ENCODE measurements around the gene POLR3B.
"Not testable (repeated sequence)": the region's sequence is repeated elsewhere in the genome, so short reads cannot be mapped to it uniquely, and the experiment has no call there.

The POLR3B gene

DNA sequence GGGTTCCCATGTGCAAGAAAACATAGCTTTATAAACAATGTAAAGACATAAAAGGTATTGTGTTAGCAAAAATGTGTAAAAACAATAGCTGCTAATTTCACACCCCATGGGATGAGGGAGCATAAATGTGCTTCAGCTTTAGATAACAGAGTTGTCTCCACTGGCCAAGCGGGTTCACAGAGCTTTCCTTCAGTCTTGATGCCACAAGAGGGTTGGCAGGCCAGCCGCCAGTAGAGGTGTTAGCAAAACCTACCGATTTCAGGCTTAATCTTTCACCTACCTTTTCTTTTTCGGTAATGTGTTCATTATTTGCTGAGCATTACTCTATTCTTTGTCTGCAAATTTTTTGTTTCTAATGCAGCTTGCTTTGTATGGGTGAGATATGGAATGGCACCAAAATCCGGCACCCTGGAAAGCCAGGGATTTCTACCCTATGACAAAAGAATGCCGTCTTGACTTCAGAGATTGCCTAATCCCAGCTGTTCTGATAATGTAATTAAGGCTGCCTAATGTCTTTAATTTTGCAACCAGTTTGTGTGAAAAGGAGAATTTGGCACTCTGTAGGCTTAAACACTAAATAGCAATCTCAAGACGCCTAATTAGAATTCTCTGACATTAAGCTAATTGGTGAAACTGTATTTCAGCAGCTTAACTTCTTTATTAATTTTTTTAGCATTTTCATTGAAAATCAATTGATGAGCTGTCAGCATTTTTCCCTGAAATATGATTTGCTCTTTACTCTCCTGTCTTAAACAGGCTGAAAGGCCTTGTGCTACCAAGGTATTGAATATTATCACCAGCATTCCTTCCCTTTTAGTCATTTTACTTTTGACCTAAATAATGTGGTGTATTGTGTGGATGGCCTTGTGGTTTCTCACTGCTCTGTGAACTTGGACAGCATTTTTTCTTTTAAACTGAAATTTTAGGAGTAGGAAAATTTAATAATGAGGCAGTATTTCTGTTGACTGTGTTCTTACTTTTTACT is 60.7 kb downstream of the POLR3B start:
- no peak for DNase-seq

DNA sequence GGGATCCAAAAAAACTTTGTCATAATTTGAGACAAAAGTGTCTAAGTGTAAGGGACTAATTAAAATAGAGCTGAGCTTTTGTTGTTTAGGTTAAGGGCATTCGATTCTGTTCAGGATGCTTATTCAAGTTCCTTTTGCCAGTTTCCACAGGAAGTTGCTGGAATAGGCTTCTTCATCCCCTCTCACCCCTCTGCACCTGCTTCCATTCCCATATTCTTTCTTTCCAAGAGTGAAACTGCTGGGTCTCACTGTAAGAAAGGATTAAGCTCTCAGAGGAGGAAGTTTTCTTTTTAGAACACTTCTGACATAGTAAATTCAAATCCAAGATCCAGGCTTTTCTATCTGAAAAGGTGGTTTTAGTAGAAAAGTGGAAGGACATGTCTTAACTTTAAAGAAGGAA is 61.4 kb downstream of the POLR3B start:
- no peak for DNase-seq

DNA sequence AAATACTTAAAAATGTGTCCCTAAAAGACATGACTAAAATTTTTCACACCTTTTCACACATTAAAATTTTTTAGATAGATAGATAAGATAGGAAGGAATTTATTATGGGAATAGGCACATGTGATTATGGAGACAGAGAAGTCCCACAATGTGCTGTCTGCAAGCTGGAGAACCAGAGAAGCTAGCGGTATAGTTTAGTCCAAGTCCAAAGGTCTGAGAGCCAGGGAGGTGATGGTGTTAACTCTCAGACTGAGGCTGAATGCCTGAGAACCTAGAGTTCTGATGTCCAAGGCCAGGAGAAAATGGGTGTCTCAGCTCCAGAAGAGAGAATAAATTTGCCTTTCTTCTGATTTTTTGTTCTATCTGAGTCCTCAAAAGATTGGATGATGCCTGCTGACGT is 65.7 kb downstream of the POLR3B start:
- DNase-seq = no peak

DNA sequence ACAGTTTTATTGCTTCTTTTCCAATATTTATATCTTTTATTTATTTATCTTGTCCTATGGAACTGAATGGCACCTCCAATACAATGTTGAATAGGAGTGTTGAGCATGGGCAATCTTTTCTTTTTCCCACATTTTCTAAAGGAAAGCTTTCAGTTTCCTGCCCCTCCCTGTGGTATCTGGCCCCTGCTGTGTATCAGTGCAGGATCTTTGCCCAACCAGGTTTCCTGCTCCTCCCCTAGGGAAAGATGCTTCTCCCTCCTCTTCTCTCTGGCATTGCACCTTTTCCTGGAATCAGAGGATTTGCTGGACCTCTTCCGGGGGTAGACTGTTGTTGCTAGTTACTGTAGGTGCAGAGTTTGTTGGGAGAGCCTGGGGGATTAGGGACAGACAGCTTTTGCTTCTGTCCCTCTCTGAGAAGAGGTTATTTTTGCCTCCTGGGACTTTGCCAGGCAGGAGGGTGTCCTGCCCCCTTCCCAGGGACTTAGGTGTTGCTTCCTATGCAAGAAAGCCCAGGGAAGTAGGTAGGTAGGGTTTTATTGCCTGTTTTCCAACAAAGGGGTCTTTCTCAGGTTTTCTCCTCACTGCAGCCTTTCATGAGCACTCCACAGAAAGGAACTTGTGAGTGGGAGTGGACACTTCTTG is 67.6 kb downstream of the POLR3B start:
- no peak for DNase-seq

DNA sequence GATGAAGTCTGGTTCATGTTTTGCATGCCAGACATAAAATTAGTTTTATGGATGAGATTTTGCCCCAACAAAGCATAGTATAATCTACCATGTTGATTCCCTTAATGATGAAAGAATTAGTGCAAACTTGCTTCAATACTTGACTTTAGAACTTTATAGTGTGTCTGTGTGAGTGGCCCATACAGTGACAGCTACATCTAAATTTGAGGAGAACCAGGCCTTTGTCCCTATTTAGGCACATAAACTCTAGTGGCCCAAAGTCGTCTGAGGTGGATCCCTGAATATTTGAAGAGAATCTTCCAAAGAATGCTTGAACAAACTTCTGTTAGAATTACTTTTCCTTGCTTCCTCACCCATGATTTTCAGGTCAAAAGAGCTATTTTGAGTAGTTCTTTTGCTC is 70.4 kb downstream of the POLR3B start:
- DNase-seq = no peak

DNA sequence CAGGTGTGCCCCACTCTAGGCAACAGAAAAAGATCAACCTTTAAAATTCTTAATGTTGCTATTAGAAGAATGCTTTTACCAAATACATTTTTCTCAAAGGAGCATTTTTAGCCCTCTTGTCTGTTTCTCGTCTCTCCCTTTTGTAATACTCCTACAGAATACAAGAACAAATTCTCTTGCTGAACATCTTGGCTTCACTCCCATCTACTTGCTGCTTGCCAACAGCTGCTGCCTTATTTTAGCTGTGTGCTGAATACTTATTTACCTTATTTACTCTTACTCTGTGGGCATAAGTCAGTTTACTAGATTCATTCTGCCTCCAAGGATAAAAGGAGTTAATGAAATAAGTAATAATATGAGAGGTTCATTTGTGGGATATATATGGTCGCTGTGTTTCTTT is 70.8 kb downstream of the POLR3B start:
- DNase-seq = no peak

DNA sequence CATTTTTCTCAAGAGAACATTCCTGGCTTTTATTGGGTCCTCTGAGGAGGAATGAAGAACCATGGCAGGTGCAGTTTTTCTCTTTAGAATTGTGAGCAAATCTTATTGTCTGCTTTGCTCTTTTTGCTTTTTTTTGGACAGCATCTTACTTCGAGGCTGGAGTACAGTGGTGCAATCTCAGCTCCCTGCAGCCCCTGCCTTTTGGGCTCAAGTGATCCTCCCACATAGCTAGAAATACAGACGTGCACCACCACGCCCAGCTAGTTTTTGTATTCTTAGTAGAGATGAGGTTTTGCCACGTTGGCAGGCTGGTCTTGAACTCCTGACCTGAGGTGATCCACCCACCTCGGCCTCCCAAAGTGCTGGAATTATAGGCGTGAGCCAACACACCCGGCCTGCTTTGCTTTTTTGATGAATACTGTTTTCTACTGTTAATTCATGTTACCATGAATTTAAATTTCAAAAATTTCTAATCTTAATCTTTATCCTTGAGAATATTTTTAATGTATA is 71.5 kb downstream of the POLR3B start:
- no peak for DNase-seq

DNA sequence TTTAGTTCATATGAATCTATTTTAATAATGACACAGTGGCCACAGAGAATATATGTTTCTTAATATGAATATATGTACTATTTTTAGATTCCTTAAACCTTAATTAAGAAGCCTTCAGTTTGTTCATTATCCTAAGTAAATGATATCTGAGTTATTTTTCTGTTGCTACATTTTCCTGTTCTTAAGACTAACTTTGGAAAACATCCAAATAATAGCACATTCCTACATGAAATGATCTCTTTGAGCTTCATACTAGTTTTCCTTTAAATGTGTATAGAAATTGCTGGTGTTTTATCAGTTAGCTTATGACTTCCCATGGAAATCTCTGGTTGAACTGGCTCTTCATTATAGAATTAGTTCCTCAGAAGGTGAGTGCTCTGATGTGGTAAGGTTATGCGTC is 72.1 kb downstream of the POLR3B start:
- no peak for DNase-seq

DNA sequence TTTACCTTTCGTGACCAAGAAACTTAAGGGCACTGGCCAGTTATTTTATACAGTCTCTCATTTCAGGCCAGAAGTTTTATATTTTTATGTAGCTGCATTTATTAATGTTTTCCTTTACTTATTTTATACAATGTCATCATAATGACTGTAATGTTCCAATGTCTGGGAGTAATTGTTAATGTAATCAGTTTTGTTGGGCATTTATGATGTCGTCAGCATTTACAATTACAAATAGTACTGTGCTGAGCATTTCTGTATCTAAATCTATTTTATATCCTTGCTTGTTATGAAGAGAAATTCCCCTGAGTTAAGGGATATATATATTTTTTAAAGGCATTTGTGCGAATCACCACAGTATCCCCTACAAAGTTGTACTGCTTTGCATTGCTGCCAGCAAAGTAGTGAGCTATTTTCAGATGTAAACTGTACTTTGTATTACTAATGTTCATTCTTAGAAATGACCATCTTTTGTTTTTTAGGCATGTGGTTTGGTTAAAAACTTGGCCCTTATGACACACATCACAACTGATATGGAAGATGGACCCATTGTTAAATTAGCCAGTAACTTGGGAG is 74.4 kb downstream of the POLR3B start:
- no peak for DNase-seq

DNA sequence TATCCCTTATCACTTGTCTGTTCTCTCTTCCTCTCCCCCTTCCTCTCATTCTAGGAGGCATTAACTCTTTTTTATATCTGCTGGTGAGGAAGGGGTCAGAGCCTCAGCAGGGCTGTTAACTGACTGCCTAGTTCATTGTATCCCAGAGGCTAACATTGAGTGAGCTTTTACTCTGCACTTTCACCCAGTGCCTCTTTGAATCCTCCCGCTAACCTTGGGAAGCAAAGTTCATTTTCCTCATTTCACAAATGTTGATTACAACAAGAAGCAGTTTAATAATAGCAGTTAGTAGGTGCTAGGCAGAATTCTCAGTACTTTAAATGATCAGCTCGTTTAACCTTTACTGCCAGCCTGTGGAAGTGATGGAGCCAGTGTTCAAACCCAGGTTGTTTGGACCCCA is 75.5 kb downstream of the POLR3B start:
- no peak for DNase-seq

DNA sequence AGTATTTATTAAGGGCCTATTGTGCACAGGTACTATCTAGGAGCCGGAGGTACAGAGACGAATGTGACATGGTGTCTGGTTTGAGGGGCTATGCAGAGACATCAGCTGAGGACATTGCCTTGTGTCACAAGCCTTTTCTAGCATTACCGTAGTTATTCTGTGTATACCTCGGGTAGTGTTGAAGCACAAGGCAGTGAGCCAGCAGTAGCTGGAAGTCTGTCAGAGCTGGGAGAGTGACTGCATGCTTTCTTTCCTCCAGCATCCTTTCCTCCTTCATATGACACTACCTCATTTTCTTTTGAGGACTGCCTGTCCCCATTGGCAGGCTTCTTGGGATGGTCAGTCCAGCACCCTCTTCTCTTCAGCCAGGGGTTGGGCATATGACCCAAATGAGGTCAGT is 77.0 kb downstream of the POLR3B start:
- no peak for DNase-seq

DNA sequence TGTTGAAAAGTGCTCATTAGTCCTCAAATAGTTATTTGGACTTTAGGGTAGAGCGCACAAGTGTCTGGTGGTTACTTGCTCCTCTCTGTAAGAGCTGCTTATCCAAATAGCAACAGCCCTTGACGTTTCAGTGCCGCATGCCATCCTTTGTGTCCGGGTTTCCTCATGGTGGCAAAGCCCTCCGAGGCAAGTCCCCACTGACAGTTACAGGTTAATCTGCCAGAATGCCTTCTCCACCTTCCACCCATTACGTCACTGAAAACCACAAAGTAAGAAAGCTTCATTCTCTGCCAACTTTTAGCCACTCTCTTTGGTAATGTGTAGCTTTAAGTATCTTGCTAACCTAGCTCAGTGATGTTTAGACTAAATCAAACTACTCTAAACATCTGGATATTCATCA is 78.6 kb downstream of the POLR3B start:
- DNase-seq = no peak

DNA sequence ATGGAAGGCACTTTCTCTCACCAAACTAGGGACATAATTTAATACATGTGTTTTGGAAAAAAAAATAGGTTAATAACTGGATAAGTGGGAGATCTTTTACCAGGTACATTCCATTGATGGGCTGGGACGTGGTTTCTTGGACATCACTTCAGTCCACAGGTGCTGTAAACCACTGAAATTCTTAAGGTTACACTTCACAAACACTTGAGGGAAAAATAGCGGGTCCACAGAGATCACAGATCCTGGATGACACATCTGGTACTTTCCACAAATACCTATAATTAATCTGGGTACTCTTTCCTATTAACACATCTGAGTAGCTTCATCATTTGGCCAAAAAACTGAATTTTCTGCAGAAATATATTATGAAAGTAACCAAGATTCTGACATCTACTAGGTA is 85.0 kb downstream of the POLR3B start:
- DNase-seq = no peak

DNA sequence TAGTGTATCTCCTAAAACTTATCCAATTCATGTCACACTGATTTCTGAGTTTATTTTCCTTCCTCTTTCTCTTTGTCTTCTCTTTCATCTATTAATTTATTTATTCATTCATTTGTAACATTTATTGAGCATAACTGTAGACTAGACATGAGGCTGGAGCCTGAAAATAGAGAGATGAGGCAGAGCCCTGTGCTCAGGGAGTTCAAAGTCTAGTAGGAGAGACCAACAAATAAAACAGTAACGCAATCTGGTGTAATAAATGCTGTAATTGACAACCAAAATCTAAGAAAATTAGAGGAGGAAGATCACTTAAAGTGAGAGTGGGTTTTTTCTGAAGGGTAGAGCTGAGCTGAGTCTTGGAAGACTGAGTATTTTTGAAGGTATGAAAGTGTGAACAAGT is 87.5 kb downstream of the POLR3B start:
- DNase-seq = no peak

DNA sequence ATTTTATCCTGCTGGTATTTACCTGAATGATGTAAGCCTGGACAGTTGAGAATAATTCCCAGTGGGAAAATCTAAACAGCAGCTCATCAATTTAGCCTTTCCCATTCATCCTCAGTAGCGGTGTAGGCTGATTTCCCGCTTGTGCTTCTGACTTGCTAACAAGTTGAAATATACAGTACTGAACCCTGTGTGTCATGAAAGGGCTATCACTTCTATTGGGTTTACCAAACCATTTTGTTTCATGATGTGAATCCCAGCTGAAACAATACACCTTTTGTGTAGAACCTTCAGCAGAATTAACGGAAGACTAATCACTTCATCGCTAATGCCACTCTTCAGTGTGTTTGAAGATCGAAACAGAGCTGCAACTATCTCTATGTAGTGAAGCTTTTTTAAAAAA is 88.4 kb downstream of the POLR3B start:
- DNase-seq = no peak

DNA sequence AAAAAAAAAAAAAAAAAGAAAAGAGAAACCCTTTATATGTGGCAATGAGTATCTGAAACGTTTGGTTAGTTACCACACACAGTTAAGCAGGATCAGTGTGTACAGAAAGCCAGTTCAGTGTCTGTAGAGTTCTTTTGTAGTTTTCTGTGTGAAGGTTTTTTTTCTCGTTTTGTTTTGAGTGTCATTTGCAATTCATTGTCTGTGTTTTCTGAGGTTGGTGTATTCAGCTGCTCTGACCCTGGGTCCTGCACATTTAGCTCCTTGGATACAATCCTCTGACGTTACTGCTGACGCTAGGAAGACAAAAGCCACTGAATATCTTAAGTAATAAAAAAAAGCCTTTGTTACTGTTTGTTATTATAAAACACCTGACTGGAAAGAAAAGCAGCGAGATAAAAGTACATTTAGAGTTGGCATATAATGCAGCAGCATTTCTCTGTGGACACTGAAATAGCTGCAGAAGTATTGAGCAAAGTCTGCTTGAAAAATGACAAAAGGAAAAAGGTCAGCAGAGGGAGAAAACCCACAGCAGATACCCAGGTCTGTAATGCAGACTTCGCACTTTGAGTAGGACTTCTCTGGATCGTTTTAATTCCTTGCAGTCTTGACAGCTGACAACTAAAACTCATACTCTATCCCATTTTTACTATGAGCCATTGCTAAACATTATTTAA is 89.0 kb downstream of the POLR3B start:
- DNase-seq = no peak

DNA sequence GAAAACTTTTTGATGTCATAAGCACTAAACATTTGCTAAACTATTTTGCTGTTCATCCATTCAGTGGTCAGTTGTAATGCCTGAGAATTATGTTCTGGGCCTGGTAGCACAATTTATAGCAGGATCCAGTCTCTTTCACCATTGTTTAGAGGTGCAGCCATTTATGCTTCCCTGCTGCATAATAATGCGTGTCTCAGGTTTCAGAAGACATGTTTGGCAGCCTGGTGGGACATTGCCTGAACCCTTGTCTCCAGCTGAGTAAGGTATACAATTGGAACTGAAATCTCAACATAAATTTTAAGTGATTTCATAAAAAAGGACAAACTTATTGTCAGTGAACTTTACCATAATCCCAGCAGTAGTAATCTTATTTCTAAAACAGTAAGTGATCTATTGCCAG is 94.8 kb downstream of the POLR3B start:
- DNase-seq = no peak

DNA sequence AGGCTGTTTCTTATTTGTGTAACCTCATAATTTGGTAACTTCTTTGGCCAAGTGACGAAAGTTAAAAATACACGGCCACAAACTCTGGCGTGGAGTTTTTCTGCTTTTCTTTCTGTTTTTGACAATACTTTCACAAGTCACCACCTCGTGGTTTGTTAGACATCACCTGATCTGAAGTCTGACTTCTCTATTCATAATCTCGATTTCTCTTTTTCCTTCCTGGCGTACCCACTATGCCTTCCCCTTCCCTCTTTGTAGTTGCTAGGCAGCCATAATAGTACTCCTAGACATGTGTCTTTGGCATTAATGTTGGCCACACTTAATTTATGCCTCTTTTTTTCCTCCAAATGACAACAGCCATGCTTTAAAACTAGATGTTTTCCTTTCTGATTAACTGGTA is 97.6 kb downstream of the POLR3B start:
- DNase-seq = no peak

DNA sequence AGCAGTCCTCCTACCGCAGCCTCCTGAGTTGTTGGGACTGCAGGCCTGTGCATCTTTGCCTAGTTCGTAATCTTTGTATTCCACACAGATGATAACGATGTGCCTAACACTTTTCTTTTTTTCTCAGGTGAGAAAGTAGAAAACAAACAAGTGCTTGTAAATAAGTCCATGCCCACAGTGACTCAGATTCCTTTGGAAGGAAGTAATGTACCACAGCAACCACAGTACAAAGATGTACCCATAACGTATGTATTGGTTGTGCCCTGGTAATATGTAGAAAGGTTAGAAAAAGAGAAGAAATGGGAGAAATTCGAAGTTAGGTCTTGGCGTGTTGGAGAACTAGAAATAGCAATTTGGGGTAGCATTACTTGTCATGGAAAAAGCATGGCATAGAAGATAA is 101.6 kb downstream of the POLR3B start:
- no peak for DNase-seq

DNA sequence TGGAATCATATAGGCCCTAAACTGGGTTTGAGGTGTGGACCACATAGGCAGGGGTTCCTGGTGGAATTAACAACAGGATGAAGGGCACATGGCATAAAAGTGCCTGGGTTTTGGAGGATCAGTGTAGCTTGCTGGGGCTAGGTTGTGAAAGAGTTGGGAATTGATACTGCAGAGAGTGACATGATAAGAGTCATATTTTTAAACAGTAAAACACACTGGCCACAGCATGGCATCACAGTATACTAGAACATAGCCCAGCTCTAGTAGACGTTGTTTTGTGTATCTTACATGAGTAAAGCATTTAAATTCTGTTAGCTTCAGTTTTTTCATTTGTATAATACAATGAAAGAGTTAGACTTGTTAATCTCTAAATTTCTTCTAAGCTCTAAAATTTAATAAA is 102.0 kb downstream of the POLR3B start:
- no peak for DNase-seq

DNA sequence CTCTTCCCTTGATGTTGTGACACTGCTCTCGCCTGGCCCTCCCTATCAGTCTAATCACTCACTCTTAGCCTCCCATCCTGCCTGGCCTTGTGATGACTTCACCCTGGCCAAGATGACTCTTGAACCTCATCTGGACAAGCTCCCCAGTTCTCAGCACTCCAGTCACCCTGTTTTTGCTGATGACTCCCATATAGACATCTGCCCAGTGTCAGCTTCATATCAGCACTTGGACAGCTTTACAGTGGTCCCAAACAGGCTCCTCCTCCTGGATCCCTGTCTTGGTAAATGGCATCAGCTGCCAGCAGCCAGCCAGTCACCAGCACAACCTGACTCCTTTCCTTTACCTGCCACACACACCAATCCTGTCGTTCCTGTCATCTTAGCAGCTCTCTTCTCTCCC is 104.2 kb downstream of the POLR3B start:
- DNase-seq = no peak

DNA sequence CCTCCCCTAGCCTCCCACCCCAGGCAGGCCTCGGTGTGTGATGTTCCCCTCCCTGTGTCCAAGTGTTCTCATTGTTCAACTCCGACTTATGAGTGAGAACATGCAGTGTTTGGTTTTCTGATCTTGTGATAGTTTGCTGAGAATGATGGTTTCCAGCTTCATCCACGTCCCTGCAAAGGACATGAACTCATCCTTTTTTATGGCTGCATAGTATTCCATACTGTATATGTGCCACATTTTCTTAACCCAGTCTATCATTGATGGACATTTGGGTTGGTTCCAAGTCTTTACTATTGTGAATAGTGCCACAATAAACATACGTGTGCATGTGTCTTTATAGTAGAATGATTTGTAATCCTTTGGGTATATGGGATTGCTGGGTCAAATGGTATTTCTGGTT is 108.1 kb downstream of the POLR3B start:
- not testable (repeated sequence) for DNase-seq

DNA sequence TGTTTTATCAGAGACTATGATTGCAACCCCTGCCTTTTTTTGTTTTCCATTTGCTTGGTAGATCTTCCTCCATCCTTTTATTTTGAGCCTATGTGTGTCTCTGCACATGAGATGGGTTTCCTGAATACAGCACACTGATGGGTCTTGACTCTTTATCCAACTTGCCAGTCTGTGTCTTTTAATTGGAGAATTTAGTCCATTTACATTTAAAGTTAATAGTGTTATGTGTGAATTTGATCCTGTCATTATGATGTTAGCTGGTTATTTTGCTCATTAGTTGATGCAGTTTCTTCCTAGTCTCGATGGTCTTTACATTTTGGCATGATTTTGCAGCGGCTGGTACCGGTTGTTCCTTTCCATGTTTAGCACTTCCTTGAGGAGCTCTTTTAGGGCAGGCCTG is 118.1 kb downstream of the POLR3B start:
- not testable (repeated sequence) for DNase-seq

Data from CD4-positive, alpha-beta T cell treated with Interleukin-17A for 1 hour (primary cell).